ENCODE measurements around the gene AGAP6.
"Not testable (repeated sequence)": the region's sequence is repeated elsewhere in the genome, so short reads cannot be mapped to it uniquely, and the experiment has no call there.

The AGAP6 gene

DNA sequence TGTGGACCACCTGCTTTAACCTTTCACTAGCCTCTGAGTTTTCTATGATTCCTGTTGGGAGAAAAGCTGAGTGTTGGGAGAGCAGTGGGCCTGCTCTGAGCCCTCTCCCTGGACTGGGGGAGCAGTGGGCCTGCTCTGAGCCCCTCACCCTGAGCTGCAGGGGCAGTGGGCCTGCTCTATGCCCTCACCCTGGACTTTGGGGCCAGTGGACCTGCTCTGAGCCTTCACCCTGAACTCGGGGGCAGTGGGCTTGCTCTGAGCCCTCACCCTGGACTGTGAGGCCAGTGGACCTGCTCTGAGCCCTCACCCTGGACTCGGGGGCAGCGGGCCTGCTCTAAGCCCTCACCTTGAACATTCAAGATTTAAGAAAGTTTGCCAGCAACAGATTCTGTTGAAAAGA is 33.4 kb downstream of the AGAP6 start:
- TF ChIP-seq, protein P1, sequence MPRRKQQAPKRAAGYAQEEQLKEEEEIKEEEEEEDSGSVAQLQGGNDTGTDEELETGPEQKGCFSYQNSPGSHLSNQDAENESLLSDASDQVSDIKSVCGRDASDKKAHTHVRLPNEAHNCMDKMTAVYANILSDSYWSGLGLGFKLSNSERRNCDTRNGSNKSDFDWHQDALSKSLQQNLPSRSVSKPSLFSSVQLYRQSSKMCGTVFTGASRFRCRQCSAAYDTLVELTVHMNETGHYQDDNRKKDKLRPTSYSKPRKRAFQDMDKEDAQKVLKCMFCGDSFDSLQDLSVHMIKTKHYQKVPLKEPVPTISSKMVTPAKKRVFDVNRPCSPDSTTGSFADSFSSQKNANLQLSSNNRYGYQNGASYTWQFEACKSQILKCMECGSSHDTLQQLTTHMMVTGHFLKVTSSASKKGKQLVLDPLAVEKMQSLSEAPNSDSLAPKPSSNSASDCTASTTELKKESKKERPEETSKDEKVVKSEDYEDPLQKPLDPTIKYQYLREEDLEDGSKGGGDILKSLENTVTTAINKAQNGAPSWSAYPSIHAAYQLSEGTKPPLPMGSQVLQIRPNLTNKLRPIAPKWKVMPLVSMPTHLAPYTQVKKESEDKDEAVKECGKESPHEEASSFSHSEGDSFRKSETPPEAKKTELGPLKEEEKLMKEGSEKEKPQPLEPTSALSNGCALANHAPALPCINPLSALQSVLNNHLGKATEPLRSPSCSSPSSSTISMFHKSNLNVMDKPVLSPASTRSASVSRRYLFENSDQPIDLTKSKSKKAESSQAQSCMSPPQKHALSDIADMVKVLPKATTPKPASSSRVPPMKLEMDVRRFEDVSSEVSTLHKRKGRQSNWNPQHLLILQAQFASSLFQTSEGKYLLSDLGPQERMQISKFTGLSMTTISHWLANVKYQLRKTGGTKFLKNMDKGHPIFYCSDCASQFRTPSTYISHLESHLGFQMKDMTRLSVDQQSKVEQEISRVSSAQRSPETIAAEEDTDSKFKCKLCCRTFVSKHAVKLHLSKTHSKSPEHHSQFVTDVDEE (CRISPR knock-in tag; IDR thresholded peaks at IDR 0.05) = no peak
- TF ChIP-seq PPARA (CRISPR knock-in tag; IDR thresholded peaks at IDR 0.05; ENCODE audit: borderline replicate concordance) (no peak), ZNF565 (CRISPR knock-in tag; conservative IDR thresholded peaks at IDR 0.05; ENCODE audit: low read depth) (no peak), ZFP30 (CRISPR knock-in tag; IDR thresholded peaks at IDR 0.05) (no peak), ZNF8 (CRISPR knock-in tag; IDR thresholded peaks at IDR 0.05) (no peak), ZFP3 (CRISPR knock-in tag; IDR thresholded peaks at IDR 0.05) (no peak), TCF4 (CRISPR knock-in tag; IDR thresholded peaks at IDR 0.05; ENCODE audit: borderline replicate concordance) (no peak), ZNF70 (CRISPR knock-in tag; IDR thresholded peaks at IDR 0.05) (no peak), GLIS3 (CRISPR knock-in tag; IDR thresholded peaks at IDR 0.05) (no peak)
- TF ChIP-seq, protein P2, sequence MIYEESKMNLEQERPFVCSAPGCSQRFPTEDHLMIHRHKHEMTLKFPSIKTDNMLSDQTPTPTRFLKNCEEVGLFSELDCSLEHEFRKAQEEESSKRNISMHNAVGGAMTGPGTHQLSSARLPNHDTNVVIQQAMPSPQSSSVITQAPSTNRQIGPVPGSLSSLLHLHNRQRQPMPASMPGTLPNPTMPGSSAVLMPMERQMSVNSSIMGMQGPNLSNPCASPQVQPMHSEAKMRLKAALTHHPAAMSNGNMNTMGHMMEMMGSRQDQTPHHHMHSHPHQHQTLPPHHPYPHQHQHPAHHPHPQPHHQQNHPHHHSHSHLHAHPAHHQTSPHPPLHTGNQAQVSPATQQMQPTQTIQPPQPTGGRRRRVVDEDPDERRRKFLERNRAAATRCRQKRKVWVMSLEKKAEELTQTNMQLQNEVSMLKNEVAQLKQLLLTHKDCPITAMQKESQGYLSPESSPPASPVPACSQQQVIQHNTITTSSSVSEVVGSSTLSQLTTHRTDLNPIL (CRISPR knock-in tag; IDR thresholded peaks at IDR 0.05; ENCODE audit: low read depth) = no peak
- TF ChIP-seq, protein P3, sequence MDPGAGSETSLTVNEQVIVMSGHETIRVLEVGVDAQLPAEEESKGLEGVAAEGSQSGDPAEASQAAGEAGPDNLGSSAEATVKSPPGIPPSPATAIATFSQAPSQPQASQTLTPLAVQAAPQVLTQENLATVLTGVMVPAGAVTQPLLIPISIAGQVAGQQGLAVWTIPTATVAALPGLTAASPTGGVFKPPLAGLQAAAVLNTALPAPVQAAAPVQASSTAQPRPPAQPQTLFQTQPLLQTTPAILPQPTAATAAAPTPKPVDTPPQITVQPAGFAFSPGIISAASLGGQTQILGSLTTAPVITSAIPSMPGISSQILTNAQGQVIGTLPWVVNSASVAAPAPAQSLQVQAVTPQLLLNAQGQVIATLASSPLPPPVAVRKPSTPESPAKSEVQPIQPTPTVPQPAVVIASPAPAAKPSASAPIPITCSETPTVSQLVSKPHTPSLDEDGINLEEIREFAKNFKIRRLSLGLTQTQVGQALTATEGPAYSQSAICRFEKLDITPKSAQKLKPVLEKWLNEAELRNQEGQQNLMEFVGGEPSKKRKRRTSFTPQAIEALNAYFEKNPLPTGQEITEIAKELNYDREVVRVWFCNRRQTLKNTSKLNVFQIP (CRISPR knock-in tag; IDR thresholded peaks at IDR 0.05; ENCODE audit: borderline replicate concordance, low read depth) = no peak
- TF ChIP-seq, protein P4, sequence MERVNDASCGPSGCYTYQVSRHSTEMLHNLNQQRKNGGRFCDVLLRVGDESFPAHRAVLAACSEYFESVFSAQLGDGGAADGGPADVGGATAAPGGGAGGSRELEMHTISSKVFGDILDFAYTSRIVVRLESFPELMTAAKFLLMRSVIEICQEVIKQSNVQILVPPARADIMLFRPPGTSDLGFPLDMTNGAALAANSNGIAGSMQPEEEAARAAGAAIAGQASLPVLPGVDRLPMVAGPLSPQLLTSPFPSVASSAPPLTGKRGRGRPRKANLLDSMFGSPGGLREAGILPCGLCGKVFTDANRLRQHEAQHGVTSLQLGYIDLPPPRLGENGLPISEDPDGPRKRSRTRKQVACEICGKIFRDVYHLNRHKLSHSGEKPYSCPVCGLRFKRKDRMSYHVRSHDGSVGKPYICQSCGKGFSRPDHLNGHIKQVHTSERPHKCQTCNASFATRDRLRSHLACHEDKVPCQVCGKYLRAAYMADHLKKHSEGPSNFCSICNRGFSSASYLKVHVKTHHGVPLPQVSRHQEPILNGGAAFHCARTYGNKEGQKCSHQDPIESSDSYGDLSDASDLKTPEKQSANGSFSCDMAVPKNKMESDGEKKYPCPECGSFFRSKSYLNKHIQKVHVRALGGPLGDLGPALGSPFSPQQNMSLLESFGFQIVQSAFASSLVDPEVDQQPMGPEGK (CRISPR knock-in tag; IDR thresholded peaks at IDR 0.05; ENCODE audit: borderline replicate concordance) = no peak
- ATAC-seq = no peak

DNA sequence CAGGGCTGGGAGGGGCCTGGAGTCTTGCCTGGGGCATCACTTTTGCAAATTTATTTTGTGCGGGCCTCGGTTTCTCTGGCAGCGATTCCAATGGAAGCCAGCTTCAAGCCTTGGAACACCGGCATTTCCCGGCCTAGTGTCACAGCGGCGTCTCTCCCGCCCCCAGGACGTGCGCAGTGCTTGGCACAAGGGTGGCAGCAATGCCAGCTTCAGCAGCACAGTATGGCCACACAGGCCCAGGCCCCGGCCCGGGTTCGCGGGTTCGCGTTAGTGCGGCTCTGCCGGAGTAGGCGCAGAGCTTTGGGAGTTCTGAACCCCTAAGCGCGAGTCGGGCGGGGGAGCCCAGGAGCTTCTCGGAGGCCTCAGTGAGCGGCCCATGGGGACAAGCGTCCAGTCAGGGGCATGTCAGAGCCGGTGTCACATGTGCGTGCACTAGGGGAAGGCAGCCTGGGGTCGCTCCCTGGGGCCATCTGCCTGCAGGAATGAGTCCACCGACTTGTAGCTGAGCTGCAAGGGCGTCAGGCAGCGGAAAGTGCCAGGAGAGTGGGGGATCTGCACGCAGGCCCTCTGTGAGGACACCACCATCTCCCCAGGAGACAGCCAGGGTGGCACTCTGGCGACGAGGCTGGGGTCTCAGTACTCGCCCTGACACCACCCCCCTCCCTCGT is 36.6 kb downstream of the AGAP6 start:
- ATAC-seq = not testable (repeated sequence)

DNA sequence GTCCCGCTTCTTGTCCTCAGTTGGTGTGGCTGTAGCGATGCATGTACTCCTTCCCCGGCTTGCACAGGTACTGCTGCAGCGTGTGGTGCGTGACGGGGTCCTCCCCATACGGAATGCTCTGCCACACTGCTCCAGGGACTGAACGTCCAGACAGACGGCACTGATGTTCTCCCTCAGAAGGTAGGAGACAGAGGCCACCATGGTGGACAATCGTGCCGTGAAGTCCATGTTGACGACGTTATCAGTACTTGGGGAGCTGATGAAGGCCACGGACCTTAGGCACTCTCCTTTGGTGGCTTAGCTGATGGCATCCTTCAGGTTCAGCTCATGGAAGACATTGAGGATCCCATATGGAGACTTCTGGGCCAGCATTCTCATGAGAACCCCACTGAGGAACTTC is 37.4 kb downstream of the AGAP6 start:
- ATAC-seq = no peak
- TF ChIP-seq, protein P4 (CRISPR knock-in tag; IDR thresholded peaks at IDR 0.05; ENCODE audit: borderline replicate concordance) = no peak
- TF ChIP-seq ZNF565 (CRISPR knock-in tag; conservative IDR thresholded peaks at IDR 0.05; ENCODE audit: low read depth) (no peak), ARNTL (CRISPR knock-in tag; IDR thresholded peaks at IDR 0.05; ENCODE audit: borderline replicate concordance, low read depth) (no peak), ISL1 (CRISPR knock-in tag; IDR thresholded peaks at IDR 0.05) (no peak), ZFP30 (CRISPR knock-in tag; IDR thresholded peaks at IDR 0.05) (no peak), ZC3H10 (CRISPR knock-in tag; IDR thresholded peaks at IDR 0.05) (no peak), TOX (CRISPR knock-in tag; IDR thresholded peaks at IDR 0.05; ENCODE audit: borderline replicate concordance) (no peak)

DNA sequence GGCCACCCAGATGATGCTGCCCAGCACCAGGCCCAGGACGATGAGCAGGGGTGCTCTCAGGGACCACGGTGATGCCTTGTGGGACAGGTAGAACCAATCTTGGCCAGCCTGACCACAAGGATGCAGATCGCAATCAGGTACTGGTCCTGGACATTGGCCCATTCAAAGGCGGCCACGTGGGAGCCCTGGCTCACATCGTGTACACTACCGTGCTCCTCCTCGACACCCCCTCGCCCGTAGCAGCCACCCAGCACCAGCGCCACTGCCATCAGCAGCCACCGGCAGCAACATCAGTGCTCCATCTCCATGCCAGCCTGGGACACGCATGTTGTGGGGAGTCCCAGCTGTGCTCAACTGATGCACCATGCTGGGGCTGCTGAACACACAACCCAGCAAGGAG is 39.0 kb downstream of the AGAP6 start:
- ATAC-seq = no peak
- TF ChIP-seq ZNF565 (CRISPR knock-in tag; conservative IDR thresholded peaks at IDR 0.05; ENCODE audit: low read depth) (no peak), PPARA (CRISPR knock-in tag; IDR thresholded peaks at IDR 0.05; ENCODE audit: borderline replicate concordance) (no peak), SNAI2 (CRISPR knock-in tag; IDR thresholded peaks at IDR 0.05) (no peak), ZNF8 (CRISPR knock-in tag; IDR thresholded peaks at IDR 0.05) (no peak), CSDC2 (CRISPR knock-in tag; IDR thresholded peaks at IDR 0.05) (no peak), ZFP3 (CRISPR knock-in tag; IDR thresholded peaks at IDR 0.05) (no peak), ZNF70 (CRISPR knock-in tag; IDR thresholded peaks at IDR 0.05) (no peak), ARNTL (CRISPR knock-in tag; IDR thresholded peaks at IDR 0.05; ENCODE audit: borderline replicate concordance, low read depth) (no peak)
- TF ChIP-seq, protein P3 (CRISPR knock-in tag; IDR thresholded peaks at IDR 0.05; ENCODE audit: borderline replicate concordance, low read depth) = no peak
- TF ChIP-seq, protein P2 (CRISPR knock-in tag; IDR thresholded peaks at IDR 0.05; ENCODE audit: low read depth) = no peak
- TF ChIP-seq, protein P5, sequence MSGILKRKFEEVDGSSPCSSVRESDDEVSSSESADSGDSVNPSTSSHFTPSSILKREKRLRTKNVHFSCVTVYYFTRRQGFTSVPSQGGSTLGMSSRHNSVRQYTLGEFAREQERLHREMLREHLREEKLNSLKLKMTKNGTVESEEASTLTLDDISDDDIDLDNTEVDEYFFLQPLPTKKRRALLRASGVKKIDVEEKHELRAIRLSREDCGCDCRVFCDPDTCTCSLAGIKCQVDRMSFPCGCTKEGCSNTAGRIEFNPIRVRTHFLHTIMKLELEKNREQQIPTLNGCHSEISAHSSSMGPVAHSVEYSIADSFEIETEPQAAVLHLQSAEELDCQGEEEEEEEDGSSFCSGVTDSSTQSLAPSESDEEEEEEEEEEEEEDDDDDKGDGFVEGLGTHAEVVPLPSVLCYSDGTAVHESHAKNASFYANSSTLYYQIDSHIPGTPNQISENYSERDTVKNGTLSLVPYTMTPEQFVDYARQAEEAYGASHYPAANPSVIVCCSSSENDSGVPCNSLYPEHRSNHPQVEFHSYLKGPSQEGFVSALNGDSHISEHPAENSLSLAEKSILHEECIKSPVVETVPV (CRISPR knock-in tag; IDR thresholded peaks at IDR 0.05) = no peak

Measured in SK-N-SH treated with all-trans-retinoic acid at 6 μM for 48 hours (cell line).